Common myeloid progenitor, CD34-positive (primary cell): Measurements from ENCODE around the gene MYBPH.

Source experiments
- CTCF ChIA-PET: fragments of 350-600 bp; sonication (Branson Sonifier 250); formaldehyde crosslinking; loops from one replicate; lab custom pipeline; 2021; ENCODE audit warnings: antibody characterized with exemption; lab: Charles Lee
- POLR2A ChIA-PET: fragments of 350-600 bp; sonication (Branson Sonifier 250); formaldehyde crosslinking; loops from one replicate; lab custom pipeline; 2021; ENCODE audit warnings: antibody characterized with exemption; lab: Charles Lee
- DNase-seq, 3 donors: peaks; one replicate each; pipeline versions ENCODE4 v3.0.0 to v3.0.0-alpha.2; 2013
- H3K27ac ChIP-seq, 2 experiments: 1 replicate in 1 of 2; 2 replicates in 1 of 2; pipeline ENCODE4 v1.7.0; 2013; ENCODE audit warnings: inconsistent platforms in 2 of 2, low read length in 2 of 2, mild to moderate bottlenecking in 2 of 2, low read depth in 1 of 2, moderate library complexity in 1 of 2; ENCODE audit not compliant: severe bottlenecking in 2 of 2, insufficient read depth in 1 of 2, poor library complexity in 1 of 2
- H3K27me3 ChIP-seq, 5 experiments: replicated peaks in 2 of 5; 1 replicate in 3 of 5; 2 replicates in 2 of 5; pipeline versions ENCODE4 v1.6.1 to v1.7.0; 2013; ENCODE audit warnings: low read length in 4 of 5, mild to moderate bottlenecking in 2 of 5, moderate library complexity in 2 of 5, inconsistent platforms in 1 of 5; ENCODE audit not compliant: insufficient read depth in 5 of 5, control insufficient read depth in 4 of 5
- H3K36me3 ChIP-seq, 4 experiments: 1 replicate in 2 of 4; 2 replicates in 2 of 4; pipeline versions ENCODE4 v1.6.1 to v1.7.0; 2013; ENCODE audit warnings: low read length in 3 of 4, control low read depth in 1 of 4, mild to moderate bottlenecking in 1 of 4; ENCODE audit not compliant: control insufficient read depth in 4 of 4, insufficient read depth in 4 of 4
- H3K4me1 ChIP-seq, 4 experiments: 1 replicate in 3 of 4; 2 replicates in 1 of 4; pipeline versions ENCODE4 v1.6.1 to v1.7.1; 2013; ENCODE audit warnings: low read length in 3 of 4, mild to moderate bottlenecking in 3 of 4, control low read depth in 1 of 4, inconsistent platforms in 1 of 4, moderate library complexity in 1 of 4; ENCODE audit not compliant: control insufficient read depth in 4 of 4, insufficient read depth in 4 of 4; ENCODE audit errors: control extremely low read depth in 1 of 4
- H3K4me3 ChIP-seq, 7 experiments: 1 replicate in 4 of 7; 2 replicates in 3 of 7; pipeline versions ENCODE4 v1.5.1 to v1.7.0; 2013; ENCODE audit warnings: mild to moderate bottlenecking in 7 of 7, low read length in 6 of 7, moderate library complexity in 6 of 7, inconsistent platforms in 2 of 7, low read depth in 2 of 7, control low read depth in 1 of 7; ENCODE audit not compliant: insufficient read depth in 4 of 7, control insufficient read depth in 1 of 7; ENCODE audit errors: extremely low read depth in 1 of 7
- H3K9me3 ChIP-seq, 5 experiments: 1 replicate in 4 of 5; 2 replicates in 1 of 5; pipeline versions ENCODE4 v1.6.1 to v1.7.1; 2013; ENCODE audit warnings: low read length in 4 of 5, mild to moderate bottlenecking in 2 of 5, inconsistent platforms in 1 of 5, low read depth in 1 of 5, moderate library complexity in 1 of 5; ENCODE audit not compliant: control insufficient read depth in 4 of 5, insufficient read depth in 2 of 5; ENCODE audit errors: control extremely low read depth in 1 of 5
- WGBS: methylation state at CpG from one replicate; pipeline ENCODE4 v1.1.5; 2013; ENCODE audit not compliant: insufficient coverage; 5-methylcytosine and 5-hydroxymethylcytosine counted together

The MYBPH gene

GRCh38 chr1:203120325-203121153 lies 55.1 kb downstream of the MYBPH start:
- Histone ChIP-seq H3K4me1 (peaks cover 0 to 13% (median 9%) of the 10 kb centered on the region in 4 experiments), H3K27ac (no peak overlapping the region), H3K4me3 (no peak overlapping the region), H3K36me3 (no peaks in the 10 kb centered on the region), H3K27me3 (peaks cover 3 to 86% (median 30%) of the 10 kb centered on the region in 5 experiments), H3K9me3 (no peaks in the 10 kb centered on the region)
- 71% methylated on average over 6 of the region's 7 CpGs for WGBS
- POLR2A ChIA-PET: interaction anchor here (1.3 to 1.4 kb wide), 2 partner anchors 16 to 80 kb away, joined by 3 read pairs; no protein-coding TSS in a partner anchor
- DNase-seq: no peak
- CTCF ChIA-PET: interaction anchor here (0.6 to 25.2 kb wide), 9 partner anchors 10 to 95 kb away, joined by 3 to 313 read pairs (median 6); partner anchors contain the start of gene MYBPH
